ENCODE results near the gene TBL1XR1.

Gene TBL1XR1

DNA sequence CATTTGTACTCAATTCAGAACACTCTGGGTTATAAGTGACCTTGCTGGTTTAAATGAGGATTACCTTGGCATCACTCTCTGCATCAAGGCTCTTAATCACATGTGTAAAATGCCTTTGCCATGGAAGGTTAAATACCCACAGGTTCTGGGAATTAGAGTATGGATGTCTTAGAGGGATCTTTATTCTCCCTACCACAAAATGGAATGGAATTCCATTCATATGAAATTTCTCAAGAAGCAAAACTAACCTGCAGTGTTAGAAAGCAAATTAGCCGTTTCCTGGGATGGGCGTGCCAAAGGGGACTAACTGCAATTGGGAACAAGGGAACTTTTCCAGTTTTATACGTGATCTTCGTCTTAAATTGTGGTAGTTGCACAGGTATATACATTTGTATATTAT lies 39.8 kb downstream of the TBL1XR1 start:
- TF ChIP-seq EP300 (IDR thresholded peaks at IDR 0.05; ENCODE audit: borderline replicate concordance) (no peak), RAD21 (IDR thresholded peaks at IDR 0.05; ENCODE audit: low read depth) (no peak), MAX (IDR thresholded peaks at IDR 0.05) (no peak), CEBPB (IDR thresholded peaks at IDR 0.05) (no peak), USF1 (IDR thresholded peaks at IDR 0.05) (no peak), REST (IDR thresholded peaks at IDR 0.05; ENCODE audit: low read depth) (no peak), YY1 (IDR thresholded peaks at IDR 0.05; ENCODE audit: low read depth) (no peak), TAF1 (IDR thresholded peaks at IDR 0.05; ENCODE audit: low read depth) (no peak), CREB1 (IDR thresholded peaks at IDR 0.05; ENCODE audit: low read depth) (no peak), EGR1 (IDR thresholded peaks at IDR 0.05) (no peak), FOXM1 (IDR thresholded peaks at IDR 0.05; ENCODE audit: borderline replicate concordance, low read depth) (no peak), TCF12 (IDR thresholded peaks at IDR 0.05; ENCODE audit: low read depth) (no peak), TEAD4 (IDR thresholded peaks at IDR 0.05) (no peak), NFIC (IDR thresholded peaks at IDR 0.05) (no peak), ZBTB7A (IDR thresholded peaks at IDR 0.05; ENCODE audit: low read depth) (no peak)

GRCh38 chr3:177154733-177155132 lies 42.5 kb downstream of the TBL1XR1 start:
- TF ChIP-seq REST (IDR thresholded peaks at IDR 0.05; ENCODE audit: low read depth) = no peak
- TF ChIP-seq USF1 (IDR thresholded peaks at IDR 0.05) = no peak
- no peak for TF ChIP-seq EGR1 (IDR thresholded peaks at IDR 0.05)
- no peak for TF ChIP-seq TEAD4 (IDR thresholded peaks at IDR 0.05)
- TF ChIP-seq RAD21 (IDR thresholded peaks at IDR 0.05; ENCODE audit: low read depth) = no peak
- TF ChIP-seq TAF1 (IDR thresholded peaks at IDR 0.05; ENCODE audit: low read depth) = no peak
- no peak for TF ChIP-seq CEBPB (IDR thresholded peaks at IDR 0.05)
- TF ChIP-seq MAX (IDR thresholded peaks at IDR 0.05) = no peak
- no peak for TF ChIP-seq FOXM1 (IDR thresholded peaks at IDR 0.05; ENCODE audit: borderline replicate concordance, low read depth)
- TF ChIP-seq YY1 (IDR thresholded peaks at IDR 0.05; ENCODE audit: low read depth) = no peak
- no peak for TF ChIP-seq ZBTB7A (IDR thresholded peaks at IDR 0.05; ENCODE audit: low read depth)

DNA sequence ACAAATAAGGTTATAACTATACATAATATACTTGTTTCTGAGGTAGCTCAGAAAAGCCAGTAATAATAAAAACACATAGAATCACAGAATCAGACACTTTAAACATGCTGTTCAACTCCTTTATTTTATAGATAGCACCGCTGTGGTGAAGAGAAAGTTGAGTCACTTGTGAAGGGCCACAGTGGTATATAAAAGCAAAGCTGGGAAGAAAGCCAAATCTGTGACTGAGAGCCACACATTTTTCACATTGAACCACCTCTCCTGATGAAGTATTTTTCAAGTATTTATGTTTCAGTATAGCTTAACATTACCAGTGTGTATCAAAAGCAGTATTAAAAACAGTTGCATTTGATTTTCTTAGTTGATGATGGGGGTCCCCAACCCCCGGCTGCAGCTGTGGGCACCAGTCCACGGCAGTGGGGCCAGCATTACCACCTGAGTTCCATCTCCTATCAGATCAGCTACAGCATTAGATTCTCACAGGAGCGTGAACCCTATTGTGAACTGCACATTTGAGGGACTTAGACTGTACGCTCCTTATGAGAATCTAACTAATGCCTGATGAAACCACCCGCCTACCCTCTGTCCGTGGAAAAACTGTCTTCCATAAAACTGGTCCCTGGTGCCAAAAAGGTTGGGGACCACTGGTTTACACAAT lies 46.2 kb downstream of the TBL1XR1 start:
- TF ChIP-seq NFIC (IDR thresholded peaks at IDR 0.05) (peak; percentile 82), FOXM1 (IDR thresholded peaks at IDR 0.05; ENCODE audit: borderline replicate concordance, low read depth) (no peak), ZBTB7A (IDR thresholded peaks at IDR 0.05; ENCODE audit: low read depth) (peak; percentile 73), CEBPB (IDR thresholded peaks at IDR 0.05) (0 out of 2 replicates have a peak, but pooled peaks have one; percentile 4), TCF12 (IDR thresholded peaks at IDR 0.05; ENCODE audit: low read depth) (0 out of 2 replicates have a peak, but pooled peaks have one; percentile 0), TEAD4 (IDR thresholded peaks at IDR 0.05) (peak; percentile 21; the same call in 1 of the 2 replicates)

- TF ChIP-seq RAD21 (IDR thresholded peaks at IDR 0.05; ENCODE audit: low read depth) = no peak
- peak; percentile 26; the same call in 1 of the 2 replicates for TF ChIP-seq TEAD4 (IDR thresholded peaks at IDR 0.05)
- no peak for TF ChIP-seq CEBPB (IDR thresholded peaks at IDR 0.05)
- no peak for TF ChIP-seq TAF1 (IDR thresholded peaks at IDR 0.05; ENCODE audit: low read depth)
These were observed 46.9 kb downstream of the TBL1XR1 start for GRCh38 chr3:177150218-177150916.

GRCh38 chr3:177149106-177149505 lies 48.2 kb downstream of the TBL1XR1 start:
- TF ChIP-seq YY1 (IDR thresholded peaks at IDR 0.05; ENCODE audit: low read depth) (no peak), TEAD4 (IDR thresholded peaks at IDR 0.05) (no peak), EP300 (IDR thresholded peaks at IDR 0.05; ENCODE audit: borderline replicate concordance) (no peak), TCF12 (IDR thresholded peaks at IDR 0.05; ENCODE audit: low read depth) (no peak), RAD21 (IDR thresholded peaks at IDR 0.05; ENCODE audit: low read depth) (no peak), MAX (IDR thresholded peaks at IDR 0.05) (no peak), FOXM1 (IDR thresholded peaks at IDR 0.05; ENCODE audit: borderline replicate concordance, low read depth) (no peak), CEBPB (IDR thresholded peaks at IDR 0.05) (no peak), TAF1 (IDR thresholded peaks at IDR 0.05; ENCODE audit: low read depth) (no peak), NFIC (IDR thresholded peaks at IDR 0.05) (no peak), REST (IDR thresholded peaks at IDR 0.05; ENCODE audit: low read depth) (no peak), ZBTB7A (IDR thresholded peaks at IDR 0.05; ENCODE audit: low read depth) (no peak), USF1 (IDR thresholded peaks at IDR 0.05) (no peak)

All from Ishikawa (cell line).